CD4-positive, alpha-beta T cell treated with Interleukin-17A for 4 hours (primary cell): Measurements from ENCODE around the gene ASCL2.

Experiments used
- DNase-seq: peaks from one replicate; pipeline ENCODE4 v3.0.0-alpha.2; 2020; ENCODE audit warnings: mixed read lengths

The ASCL2 gene

DNA sequence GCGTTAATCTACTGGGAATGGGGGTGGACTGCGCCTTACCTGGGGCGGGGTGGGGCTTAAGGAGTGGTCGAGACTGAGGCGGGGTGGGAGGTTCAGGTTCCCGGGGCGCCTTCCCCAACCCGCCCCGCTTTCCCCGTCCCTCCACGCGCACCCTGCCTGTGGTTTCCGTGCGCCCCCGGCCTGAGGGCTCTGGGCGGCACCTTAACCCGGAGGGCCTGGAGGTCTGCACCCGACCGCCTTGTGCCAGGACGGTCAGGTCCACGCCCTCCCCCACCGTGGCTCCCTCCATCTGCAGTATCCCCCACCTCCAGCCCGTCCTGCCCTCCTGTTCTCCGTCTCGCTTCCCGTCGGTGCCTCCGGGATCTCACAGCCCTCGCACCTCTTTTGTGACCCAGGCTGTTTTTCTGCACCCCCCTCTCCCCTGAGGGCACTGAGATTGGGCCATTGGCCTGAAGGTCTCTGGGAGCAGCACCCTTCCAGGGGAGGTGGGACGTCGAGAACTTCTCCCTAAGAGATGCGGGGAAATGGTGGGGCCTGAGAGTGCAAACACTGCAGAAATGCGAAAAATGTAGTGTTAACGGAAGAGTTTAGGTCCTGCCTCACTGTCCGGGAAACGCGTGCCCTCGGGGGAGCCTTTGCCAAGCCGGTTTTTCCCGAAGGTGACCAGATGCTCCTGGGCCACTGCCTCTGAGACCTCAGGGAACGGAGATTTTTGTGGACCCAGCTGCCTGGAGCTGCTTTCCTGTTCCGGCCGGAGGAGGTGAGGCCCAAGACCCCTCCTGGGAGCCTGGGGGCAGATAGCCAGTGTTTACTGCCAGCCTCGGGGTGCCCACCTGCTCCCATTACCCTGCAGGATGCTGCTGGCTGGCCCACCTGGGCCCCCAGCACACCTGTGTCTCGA is 1.2 kb upstream of the ASCL2 start:
- DNase-seq = no peak

DNA sequence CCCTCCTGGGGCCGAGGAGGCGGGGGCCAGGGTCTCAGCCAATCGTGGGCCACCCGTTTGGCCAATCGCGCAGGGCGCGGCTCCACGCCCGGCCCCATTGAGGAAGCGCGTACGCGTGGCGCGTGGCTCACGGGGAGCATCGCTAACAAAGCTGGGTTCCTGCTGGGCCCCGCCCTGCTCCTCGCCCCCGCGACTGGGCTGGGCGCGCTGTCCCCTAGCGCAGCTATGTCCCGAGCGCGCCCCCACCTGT is 614 bp upstream of the ASCL2 start:
- peak; percentile 56 for DNase-seq

DNA sequence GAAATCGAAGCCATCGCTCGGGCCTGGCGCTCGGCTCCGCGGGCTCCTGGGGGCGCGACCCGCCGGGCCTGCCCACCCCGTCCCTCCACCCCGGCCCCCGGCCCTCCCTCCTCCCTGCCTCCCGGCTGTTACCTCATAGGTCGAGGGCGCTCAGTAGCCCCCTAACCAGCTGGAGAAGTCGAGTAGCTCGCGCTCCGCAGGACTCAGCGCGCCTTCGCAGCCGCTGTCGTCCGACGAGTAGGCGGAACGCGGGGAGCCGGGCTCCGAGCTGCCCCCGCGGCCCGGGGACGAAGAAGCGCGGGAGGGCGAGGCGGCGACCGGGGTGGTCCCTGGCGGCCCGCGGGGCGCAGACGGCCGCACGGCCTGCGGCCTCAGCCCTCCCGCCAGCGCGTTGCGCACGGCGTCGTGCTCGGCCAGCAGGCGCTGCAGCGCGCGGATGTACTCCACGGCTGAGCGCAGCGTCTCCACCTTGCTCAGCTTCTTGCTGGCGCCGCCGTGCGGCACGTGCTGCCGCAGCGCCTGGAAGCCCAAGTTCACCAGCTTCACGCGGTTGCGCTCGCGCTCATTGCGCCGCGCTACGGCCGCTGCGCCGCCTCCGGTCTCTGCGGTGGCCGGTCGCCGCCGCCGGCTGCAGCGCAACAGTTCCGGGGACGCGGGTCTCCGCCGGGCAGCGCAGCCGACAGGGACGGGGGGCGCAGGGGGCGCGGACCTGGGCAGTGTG is 627 bp downstream of the ASCL2 start:
- DNase-seq = peak; percentile 55

DNA sequence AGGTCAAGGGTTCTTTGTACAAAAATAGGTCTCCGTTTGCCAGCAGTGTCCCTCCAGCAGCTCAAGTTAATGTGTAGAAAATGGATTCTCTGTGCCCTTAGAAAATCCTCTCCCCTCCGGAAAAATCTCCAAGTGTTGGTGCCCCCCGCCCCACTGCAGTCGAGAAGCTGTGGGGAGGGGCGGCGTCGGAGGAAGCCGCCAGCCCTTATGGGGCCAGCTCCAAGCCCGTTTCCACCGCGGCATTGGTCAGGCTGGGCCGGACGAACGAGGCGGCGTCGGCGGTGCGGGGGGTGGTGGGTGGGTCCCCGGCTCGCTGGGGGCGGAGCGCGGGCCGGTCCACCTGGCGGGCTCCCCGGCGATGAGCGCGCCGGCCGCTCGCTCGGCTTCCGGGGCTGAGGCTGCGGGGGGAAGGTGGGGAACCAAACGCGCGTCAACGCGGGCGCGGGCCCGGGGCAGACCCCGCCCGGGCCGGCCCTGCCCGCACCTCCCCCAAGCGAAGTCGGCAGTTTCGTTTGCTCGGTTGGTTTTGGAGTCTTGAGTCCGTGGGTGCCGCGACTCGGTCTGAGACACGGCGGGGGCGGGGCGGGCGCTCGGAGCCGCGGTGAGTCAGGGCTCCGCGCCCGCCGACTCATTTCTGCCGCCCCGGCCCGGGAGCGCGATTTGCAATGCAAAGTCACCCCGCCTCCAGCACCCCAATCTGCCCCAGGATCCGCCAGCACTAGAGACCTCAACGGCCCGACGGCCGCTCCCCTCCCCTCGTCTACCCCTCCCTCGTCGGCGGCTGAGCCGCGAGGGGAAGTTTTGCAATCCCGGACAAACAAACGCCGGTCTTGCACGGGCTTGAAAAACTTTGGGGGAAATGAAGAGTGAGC is 1.4 kb downstream of the ASCL2 start:
- DNase-seq = peak; percentile 73

DNA sequence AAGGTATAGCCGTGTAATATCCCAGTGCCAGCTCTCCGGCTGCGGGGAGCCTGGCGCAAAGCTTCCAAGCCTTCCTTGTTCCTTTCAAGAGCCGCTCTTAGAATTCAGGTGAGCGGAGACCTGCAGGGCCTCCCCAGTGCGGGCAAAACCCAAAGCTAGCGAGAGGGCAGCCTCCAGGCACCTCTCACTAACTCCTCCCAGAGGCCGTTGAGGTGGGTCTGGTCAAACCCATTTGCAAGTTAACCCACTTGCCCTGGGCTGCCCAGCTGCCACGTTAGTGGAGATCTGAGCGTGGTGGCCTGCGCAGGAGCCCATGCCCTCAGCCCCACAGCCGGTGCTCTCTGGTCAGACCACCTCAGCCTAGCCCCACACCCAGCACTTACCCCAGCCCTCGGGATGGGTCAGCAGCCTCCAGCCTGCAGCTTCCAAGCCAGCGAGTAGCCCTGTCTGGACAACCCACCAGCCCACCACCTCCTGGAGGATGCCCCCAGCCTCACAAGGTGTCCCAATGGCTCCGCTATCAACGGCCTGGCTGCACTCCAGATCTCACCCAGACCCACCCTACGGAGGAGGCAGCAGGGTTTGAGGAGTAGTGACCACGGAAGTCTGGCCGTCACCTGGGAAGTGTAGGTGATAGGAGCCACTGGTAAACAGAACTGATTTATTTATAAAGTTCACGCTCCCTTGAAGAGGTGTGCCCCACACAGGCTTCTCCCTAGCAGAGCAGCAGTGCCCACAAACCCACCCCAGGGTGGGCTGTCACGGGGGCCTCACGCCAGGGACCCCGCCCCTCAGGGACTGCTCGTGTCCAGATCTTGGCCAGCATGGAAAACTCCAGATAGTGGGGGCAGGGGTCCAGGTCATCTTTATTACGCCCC is 2.3 kb downstream of the ASCL2 start:
- DNase-seq = no peak

DNA sequence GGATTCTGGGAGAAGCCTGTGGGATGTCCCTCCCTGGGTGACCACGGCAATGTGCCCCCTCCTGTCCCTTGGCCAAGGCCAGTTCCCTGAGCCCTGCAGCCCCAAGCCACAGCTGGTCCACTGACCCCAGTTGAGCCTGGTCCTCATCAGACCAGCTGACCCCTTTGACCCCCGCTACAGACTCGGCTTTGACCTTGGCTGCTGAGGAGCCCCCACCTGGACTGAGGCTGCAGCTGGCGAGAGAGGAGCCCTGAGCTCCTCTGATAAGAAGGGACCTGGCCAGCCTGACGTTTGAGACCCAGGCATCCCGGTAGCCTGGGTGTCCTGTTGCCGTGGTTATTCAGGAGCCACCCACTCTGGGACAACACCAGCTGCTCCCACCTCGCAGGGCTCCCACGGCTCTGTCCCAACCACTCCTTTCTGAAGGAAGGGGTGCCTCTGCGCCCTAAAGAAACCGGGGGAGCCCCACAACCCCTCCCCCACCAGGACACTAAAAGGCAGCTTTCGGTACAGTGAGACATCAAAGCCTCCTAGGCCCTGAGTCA is 3.0 kb downstream of the ASCL2 start:
- no peak for DNase-seq

DNA sequence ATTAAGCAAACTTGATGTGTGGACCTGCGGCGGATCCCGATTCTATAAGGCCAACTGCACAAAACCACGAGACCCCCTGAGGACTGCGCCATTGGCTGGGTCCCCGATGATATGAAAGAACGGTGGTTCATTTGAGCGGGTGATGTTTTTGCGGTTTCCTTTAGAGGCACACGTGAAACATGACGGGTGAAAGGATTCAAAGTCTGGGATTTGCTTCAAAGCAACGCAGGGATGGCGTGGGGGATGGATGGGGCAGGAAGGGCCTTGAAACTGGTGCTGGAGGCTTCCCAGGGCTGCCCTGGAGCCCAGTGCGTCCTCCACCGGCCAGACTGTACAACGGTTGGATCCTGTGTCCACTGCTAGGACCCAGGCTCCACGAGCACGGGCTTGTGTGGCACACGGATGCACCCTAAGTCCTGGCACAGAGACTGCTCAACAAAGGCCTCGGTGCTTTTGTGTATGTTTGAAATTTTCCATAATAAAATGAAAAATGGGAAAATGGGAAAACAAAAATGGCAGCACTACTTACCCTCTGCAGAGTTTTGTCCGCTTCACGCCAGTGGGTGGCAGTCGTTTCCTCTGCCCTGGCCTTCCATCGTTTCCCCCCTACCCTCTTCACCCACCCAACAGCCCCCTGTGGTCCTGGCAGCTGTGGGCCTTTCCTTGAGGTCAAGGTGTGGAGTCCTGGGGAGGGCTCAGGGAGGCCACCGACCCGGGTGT is 3.6 kb downstream of the ASCL2 start:
- DNase-seq = no peak

DNA sequence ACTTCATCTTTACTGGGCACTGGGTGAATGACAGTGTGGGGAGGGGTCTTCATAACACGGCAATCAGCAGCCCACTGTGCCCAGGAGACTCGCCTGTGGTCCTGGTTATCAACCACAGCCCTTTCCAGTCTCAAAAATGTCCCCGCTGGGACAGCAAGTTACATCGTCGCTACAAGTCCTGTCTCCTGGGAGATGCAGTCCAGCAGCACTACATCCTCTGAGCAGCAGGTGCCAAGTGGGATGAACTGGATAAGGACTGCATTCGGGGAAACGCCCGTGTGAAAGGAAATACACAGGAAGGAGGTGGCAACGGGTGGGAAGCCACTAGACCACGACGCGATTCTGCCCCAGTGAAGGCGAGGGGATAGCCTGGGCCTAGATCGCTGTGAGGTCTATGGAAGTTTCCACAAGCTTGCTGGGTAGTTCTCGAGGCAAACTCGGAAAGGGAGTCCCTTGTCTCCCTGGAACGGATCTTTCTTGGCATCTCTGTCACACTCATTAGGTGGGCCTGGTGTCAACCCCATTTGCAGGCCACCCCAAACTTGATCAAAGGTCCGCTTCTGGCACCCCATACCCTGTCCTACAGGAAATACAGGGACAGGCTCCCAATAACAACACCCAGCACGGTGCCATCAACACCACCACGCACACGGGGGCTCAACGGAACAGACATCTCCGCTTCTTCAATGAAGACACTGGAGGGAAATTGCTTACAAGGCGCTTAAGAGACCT is 4.4 kb downstream of the ASCL2 start:
- no peak for DNase-seq

DNA sequence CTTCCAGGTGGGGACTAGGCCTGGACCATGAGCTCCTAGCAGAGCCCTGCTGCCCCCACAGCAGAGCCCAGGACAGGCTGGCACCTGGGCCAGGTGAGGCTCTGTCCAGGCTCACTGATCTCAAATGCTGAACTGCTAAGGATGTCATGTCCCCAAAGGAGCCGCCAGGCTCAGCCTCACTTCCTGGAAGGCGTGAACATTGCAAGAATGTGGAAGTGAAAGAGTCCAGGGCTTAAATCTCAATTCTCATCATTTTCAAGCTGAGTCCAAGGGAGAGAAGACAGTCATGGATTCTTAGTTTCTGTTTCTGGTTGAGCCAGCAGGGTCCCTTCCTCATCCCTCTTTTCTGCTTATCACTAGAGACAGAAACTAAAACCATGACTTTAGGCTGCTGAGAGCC is 5.0 kb downstream of the ASCL2 start:
- no peak for DNase-seq

DNA sequence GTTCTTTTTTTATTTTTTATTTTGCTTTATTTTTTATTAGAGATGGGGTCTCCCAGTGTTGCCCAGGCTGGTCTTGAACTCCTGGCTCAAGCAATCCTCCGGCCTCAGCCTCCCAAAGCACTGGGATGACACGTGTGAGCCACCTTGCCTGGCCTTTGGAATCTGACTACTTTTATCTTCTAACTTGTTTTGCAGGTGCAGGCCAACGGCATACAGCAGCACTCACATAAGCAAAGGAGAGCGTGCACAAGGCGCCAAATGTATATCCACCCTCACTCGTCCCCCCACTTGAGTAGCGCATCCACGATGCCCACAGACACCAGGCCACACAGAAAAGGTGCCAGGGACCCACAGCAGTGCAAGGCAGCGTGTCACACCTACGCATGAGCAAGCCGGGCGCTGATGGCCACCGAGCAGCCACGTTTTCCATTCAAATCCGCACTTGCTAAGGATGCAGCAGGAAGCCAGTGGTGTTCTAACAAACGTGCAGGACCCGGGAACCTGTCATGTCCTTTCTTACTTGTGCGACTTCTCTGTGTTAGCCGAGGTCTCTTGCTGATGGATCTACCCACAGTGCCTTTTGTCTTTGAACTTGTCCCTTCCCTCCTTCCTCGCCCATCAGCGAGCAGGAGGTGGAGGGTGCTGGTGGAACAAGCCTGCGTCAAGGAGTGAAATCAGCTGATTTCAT is 5.9 kb downstream of the ASCL2 start:
- no peak for DNase-seq

DNA sequence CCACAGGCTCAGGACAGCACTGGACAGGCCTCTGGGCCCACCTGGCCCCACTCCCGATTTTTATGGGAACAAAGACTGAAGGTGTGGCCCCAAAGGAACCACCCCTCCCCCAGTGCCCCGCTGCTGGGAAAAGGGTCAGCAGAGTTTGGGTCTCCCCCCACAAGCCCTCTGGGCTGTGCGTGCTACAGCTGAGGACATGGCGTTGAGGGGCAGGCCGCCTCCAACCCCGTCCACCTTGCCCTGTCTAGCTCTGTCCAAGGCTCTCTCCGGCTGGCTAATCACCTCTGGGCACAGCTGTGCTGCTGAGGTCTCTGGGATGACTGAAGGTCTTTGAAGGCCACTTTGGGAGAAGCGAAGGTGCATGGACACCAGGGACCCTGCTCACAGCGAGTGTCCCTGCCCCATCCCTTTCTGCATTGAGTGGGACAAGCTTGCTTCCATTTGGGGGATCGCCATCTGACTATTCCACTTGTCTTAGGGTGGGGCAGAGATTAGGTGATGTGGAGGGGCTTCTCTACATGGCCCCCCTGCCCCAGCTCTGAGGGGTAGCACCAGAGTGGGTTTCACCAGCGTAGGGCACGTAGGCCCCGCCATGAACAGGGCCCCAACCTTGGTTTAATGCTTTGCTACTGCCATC is 6.5 kb downstream of the ASCL2 start:
- no peak for DNase-seq

DNA sequence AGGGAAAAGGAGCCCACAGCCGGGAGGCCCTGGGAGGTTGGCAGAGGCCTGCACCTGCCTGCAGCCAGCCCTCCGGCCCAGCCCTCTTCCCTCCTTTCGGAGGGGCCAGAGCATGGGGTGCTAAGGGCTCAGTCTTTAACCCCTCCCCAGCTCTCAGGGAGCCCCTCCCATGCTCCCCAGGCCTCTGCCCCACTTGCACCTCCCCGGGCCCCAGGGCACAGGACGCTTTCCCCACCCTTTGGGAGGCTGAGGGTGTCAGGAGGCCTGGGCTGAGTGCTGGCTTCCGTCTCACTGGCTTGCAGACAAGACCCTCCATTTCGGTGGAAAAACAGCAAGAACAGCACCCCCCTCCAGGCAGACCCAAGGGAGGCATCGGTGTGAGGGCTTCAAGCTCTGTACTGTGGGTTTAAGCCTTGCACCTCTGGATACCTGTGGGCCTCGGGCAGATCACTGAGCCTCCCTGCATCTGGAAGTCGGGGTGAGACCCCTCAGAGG is 7.3 kb downstream of the ASCL2 start:
- DNase-seq = no peak

DNA sequence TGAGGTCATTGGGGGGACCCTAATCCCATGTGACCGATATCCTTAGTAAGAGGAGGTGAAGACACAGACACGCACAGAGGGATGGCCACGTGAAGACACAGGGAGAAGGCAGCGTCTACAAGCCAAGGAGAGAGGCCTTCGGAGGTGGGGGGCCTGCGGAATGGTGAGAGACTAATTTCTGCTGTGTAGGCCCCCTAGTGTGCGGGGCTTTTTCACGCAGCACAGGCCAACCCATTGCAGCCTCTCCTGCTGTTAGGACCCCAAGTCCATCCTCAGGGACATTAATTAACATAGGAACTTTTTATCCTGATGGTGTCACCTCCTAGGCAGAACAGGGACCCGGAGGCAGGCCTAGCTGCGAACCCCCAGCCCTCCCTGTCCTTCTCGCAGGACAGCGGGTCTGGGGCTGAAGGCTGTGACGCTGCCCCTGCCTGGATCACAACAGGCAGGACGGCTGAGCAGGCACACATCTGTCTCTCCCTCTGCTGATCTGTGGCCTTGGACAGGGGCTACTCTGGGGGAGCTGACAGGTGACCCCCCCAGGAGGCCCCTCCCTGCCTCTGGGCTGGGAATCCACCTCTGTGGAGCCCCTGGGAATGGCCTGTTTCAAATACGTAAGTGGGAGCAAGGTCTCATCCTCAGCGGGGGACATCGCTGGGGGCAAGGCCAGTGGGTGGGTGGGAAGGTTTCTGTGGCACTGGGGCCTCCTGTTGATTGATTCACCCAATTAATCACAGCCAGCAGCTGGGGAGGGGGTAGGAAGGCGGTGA is 7.9 kb downstream of the ASCL2 start:
- DNase-seq = no peak

DNA sequence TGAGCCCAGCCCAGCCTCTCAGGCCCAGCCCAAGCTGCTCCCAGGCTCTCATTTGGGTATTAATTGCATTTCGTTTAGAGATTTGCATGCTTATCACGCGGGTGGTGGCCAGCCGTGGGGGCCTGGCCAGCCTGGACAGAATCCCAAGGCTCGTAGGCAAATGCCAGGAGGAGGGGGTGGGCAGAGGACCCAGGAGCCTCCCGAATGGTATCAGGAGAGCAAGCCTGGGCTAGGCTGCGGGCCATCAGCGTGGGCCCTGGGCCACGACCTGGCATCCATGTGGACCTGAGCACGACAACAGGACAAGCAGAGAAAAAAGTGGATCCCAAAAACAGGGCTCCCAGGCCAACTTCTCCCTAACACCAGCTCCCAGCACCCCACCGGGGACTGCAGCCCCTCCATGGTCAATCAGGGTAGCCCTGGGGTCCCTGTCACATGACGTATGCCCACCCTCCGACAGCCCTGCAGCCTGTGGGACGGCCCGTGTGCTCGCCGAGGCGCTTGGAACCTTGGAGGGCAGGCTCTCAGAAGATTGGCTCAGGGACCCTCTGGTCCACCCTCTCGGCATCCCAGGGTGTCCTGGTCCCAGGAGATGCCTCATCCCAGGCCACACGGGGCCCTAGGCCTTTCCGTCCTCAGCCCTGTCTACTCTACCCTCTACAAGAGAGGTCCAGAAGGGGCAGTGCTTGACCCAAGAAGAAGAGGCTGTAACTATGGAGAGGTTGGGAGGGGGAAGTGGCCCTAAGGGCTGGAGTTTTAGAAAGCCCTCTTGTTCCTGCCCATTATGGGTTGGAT is 8.8 kb downstream of the ASCL2 start:
- DNase-seq = no peak

DNA sequence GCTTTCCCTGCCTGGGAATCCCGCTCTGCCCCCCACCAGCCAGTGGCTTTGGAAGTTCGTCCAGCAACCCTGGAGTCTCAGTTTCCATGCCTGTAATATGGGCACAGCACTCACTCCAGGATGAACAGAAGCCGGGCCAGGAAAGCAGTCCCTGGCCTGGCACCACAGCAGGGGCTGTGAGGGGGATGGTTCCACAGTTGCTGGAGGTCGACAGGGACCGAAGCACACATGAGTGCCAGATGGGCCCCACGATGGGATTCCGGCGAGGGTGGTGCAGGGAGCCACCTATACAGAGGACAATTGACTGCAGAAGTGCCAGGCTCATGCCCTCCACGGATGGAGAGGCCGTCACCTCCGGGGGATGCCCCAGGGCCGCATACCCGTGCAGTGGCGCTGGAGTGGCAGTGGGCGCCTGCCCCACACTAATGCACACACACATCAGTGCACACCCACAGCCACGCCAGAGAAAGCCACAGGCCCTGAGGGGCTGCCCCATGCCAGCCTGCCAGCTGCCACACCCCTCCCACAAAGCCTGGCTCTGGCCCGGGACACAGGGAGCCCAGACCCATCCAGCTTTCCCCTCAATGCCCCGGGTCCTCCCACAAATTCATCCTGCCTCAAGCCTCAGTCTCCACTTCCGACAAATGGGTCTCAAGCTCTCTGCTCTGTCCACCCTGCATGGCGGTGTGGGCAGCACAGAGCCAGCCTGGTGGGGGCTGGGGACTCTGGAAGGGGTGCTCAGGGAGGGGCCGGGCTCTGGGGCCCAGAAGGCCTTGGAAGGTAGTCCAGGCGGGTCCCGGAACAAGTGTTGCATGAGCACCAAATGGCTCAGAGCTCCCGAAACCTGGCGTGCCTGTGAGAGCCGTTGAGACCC is 9.7 kb downstream of the ASCL2 start:
- no peak for DNase-seq

DNA sequence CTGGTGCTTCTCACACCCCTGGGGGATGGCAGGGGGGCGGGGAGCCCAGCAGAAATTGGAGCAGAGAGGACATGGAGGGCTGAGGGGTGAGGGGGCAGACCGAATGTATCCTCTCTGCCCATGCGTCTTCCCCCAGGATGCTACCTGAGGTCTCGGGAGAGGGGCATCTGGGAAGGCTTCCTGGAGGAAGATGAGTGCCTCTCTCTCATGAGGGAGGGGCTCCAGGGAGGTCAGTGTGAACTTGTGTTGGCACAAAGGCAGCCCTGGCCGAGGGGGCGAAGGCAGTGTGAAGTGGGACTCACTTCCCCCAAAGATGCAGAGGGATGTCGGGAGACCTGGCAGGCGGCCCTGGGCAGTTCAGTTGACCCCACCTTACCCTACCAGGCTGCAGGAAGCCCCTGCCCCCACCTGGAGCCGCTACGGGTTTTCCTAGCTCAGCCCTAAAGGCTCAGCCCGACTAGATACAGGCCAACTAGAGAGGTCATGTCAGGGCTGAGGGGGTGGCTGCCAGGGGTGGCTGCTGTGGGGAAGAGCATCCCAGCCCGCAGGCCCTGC is 10.4 kb downstream of the ASCL2 start:
- no peak for DNase-seq

DNA sequence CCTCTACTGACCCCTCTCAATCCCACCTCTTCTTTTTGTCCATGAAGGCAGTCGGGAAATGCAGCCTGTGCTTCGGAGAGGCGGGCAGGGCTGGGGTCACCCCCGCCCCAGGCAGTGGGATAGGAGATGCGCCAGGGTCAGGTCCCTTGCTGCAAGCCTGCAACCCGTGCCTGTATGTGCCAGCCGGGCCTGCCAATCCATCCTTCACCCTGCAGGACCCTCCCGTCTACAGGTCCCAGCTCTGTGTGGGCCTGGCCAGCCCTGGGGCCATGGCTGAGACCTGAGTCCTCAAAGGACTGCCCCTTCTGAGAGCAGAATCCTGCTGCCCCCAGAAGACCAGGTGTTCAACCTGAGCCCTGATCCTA is 10.9 kb downstream of the ASCL2 start:
- no peak for DNase-seq
